Stomach (tissue), 9 donors: Measurements from ENCODE around the gene SVIL. TPM values are rescaled to one million over a fixed set of nuclear protein-coding genes. Genes with fewer than 3 reads are reported as not detected.

Experiments
- DNase-seq, 2 donors: peaks; one replicate each; pipeline versions ENCODE4 v3.0.0 to v3.0.0-alpha.2; 2013 to 2019
- H3K27ac ChIP-seq, 5 donors: fragments of 200-600 bp in 4 of 5; sonication (generic) in 4 of 5; one replicate each; pipeline ENCODE4 v1.5.1; 2013 to 2019; ENCODE audit warnings: mild to moderate bottlenecking in 1 of 5, moderate library complexity in 1 of 5
- H3K27me3 ChIP-seq, 3 donors: fragments of 200-600 bp; sonication (generic); one replicate each; pipeline ENCODE4 v1.5.1; 2017 to 2019; ENCODE audit warnings: mixed run types in 1 of 3
- H3K36me3 ChIP-seq, 4 donors: fragments of 200-600 bp; sonication (generic); 1 replicate in 3 of 4; 2 replicates in 1 of 4; pipeline ENCODE4 v1.5.1; 2016 to 2019
- H3K4me1 ChIP-seq, 4 donors: fragments of 200-600 bp; sonication (generic); one replicate each; pipeline ENCODE4 v1.5.1; 2016 to 2019
- H3K4me3 ChIP-seq, 4 donors: fragments of 200-600 bp; sonication (generic) in 3 of 4; one replicate each; pipeline ENCODE4 v1.5.1; 2016 to 2019; ENCODE audit warnings: mild to moderate bottlenecking in 1 of 4
- H3K9me3 ChIP-seq, 4 donors: fragments of 200-600 bp; sonication (generic); one replicate each; pipeline ENCODE4 v1.5.1; 2016 to 2019
- CTCF ChIP-seq, 7 experiments: fragments of 450-650 bp in 4 of 7; fragments of 200-600 bp in 3 of 7; sonication (generic) in 3 of 7; IDR thresholded peaks; one replicate each; pipeline ENCODE4 v1.5.1; 2016 to 2019; ENCODE audit warnings: antibody characterized with exemption in 7 of 7, control low read depth in 2 of 7, mild to moderate bottlenecking in 1 of 7
- EP300 ChIP-seq: sonication (generic); formaldehyde crosslinking; IDR thresholded peaks from one replicate; pipeline ENCODE4 v1.6.1; 2017; ENCODE audit warnings: antibody characterized with exemption
- POLR2A ChIP-seq, 4 donors: fragments of 450-650 bp; IDR thresholded peaks; one replicate each; pipeline ENCODE4 v1.6.1; 2016; ENCODE audit warnings: antibody characterized with exemption in 4 of 4, control low read depth in 2 of 4, mild to moderate bottlenecking in 1 of 4, moderate library complexity in 1 of 4
- POLR2AphosphoS5 ChIP-seq, 3 donors: sonication (generic); formaldehyde crosslinking; IDR thresholded peaks; one replicate each; pipeline ENCODE4 v1.6.1; 2016; ENCODE audit warnings: antibody characterized with exemption in 3 of 3
- WGBS, 5 donors: extraction: QIAGEN DNeasy Blood & Tissue Kit in 3 of 5; methylation state at CpG; one replicate each; pipeline versions ENCODE4 v1.1.5 to v1.1.7; 2013 to 2018; 5-methylcytosine and 5-hydroxymethylcytosine counted together
- intact Hi-C: fragments of 100-400 bp; cut with DNase I; formaldehyde crosslinking; loops from one replicate; pipeline ENCODE4 v1.15.1; 2023; ENCODE audit warnings: low total_unique reads
- polyA plus RNA-seq, 3 donors: library from polyadenylated mRNA; stranded (reverse); fragments of 200-250 nt; gene quantifications; one replicate each; pipeline ENCODE4 v1.2.3, GENCODE V29; 2013
- total RNA-seq, 5 donors: library from RNA; depleted of rRNA; stranded (reverse); fragments of >200 nt; gene quantifications; one replicate each; pipeline versions ENCODE4 v1.1.0 to v1.2.3, GENCODE V29; 2014 to 2016
- donor health status: healthy with polysubstance abuse.
- donor health status: Bipolar disorder and iron deficiency.
- donor health status: healthy.

The SVIL gene
- total and polyA plus RNA-seq, 8 donors: 6.8 to 400 (median 112) TPM

GRCh38 chr10:29437871-29438270 is 196.9 kb downstream of the SVIL start:
- Histone ChIP-seq H3K9me3 (peaks cover 0 to 31% (median 23%) of the 10 kb centered on the region in 4 donors), H3K4me1 (peaks cover 0 to 4% (median 2%) of the 10 kb centered on the region in 4 donors), H3K27ac (no peak overlapping the region), H3K4me3 (no peak overlapping the region), H3K27me3 (no peaks in the 10 kb centered on the region), H3K36me3 (peaks cover 0 to 14% (median 4%) of the 10 kb centered on the region in 4 donors)
- no peak for DNase-seq
- 90 to 100% (median 100%) methylated on average over 2 of the region's 2 CpGs for WGBS, 5 donors
- no peak for TF ChIP-seq POLR2AphosphoS5 (IDR thresholded peaks at IDR 0.05)
- TF ChIP-seq EP300: no peak
- TF ChIP-seq POLR2A (IDR thresholded peaks at IDR 0.05): no peak
- TF ChIP-seq CTCF (IDR thresholded peaks at IDR 0.05): no peak
- intact Hi-C loops: no loop called here

GRCh38 chr10:29435809-29436501 is 198.8 kb downstream of the SVIL start:
- Histone ChIP-seq H3K27ac (no peak overlapping the region), H3K36me3 (peaks cover 0 to 14% (median 4%) of the 10 kb centered on the region in 4 donors), H3K27me3 (no peaks in the 10 kb centered on the region), H3K9me3 (peaks cover 0 to 31% (median 23%) of the 10 kb centered on the region in 4 donors), H3K4me3 (no peak overlapping the region), H3K4me1 (peaks cover 0 to 6% (median 0%) of the 10 kb centered on the region in 4 donors)
- intact Hi-C loops: no loop called here
- WGBS, 5 donors: 76 to 92% (median 85%) methylated on average over 6 of the region's 6 CpGs
- TF ChIP-seq POLR2A (IDR thresholded peaks at IDR 0.05): no peak
- TF ChIP-seq POLR2AphosphoS5 (IDR thresholded peaks at IDR 0.05): no peak
- TF ChIP-seq CTCF (IDR thresholded peaks at IDR 0.05): no peak
- no peak for TF ChIP-seq EP300
- no peak for DNase-seq

DNA sequence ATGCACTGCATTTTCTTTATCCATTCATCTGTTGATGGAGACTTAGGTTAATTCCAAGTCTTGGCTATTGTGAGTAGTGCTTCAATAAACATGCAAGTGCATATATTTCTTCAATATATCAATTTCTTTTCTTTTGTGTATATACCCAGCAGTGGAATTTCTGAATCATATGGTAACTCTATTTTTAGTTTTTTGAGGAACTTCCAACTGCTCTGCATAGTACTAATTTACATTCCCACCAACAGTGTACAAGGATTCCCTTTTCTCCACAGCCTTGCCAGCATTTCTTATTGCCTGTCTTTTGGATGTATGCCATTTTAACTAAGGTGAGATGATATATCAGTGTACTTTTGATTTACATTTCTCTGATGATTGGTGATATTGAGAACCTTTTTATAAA is 200.7 kb downstream of the SVIL start:
- Histone ChIP-seq H3K9me3 (peaks cover 0 to 28% (median 20%) of the 10 kb centered on the region in 4 donors), H3K4me1 (peaks cover 0 to 6% (median 0%) of the 10 kb centered on the region in 4 donors), H3K4me3 (no peak overlapping the region), H3K27ac (no peak overlapping the region), H3K36me3 (peaks cover 0 to 10% (median 4%) of the 10 kb centered on the region in 4 donors), H3K27me3 (no peaks in the 10 kb centered on the region)
- intact Hi-C loops: no loop called here
- TF ChIP-seq POLR2AphosphoS5 (IDR thresholded peaks at IDR 0.05) (no peak), EP300 (no peak), POLR2A (IDR thresholded peaks at IDR 0.05) (no peak), CTCF (IDR thresholded peaks at IDR 0.05) (no peak)
- no peak for DNase-seq

GRCh38 chr10:29431711-29432110 is 203.1 kb downstream of the SVIL start:
- DNase-seq: no peak
- no peak overlapping the region for H3K4me3 ChIP-seq
- WGBS, 5 donors: 84 to 91% (median 90%) methylated on average over 1 of the region's 1 CpG
- no peaks in the 10 kb centered on the region for H3K27me3 ChIP-seq
- intact Hi-C loops: no loop called here
- no peak overlapping the region for H3K27ac ChIP-seq
- no peak for TF ChIP-seq EP300
- no peak for TF ChIP-seq POLR2A (IDR thresholded peaks at IDR 0.05)
- TF ChIP-seq POLR2AphosphoS5 (IDR thresholded peaks at IDR 0.05): no peak
- TF ChIP-seq CTCF (IDR thresholded peaks at IDR 0.05): no peak
- H3K36me3 ChIP-seq: peaks cover 0 to 13% (median 5%) of the 10 kb centered on the region in 4 donors
- peaks cover 0 to 7% (median 2%) of the 10 kb centered on the region in 4 donors for H3K9me3 ChIP-seq
- peaks cover 0 to 10% (median 3%) of the 10 kb centered on the region in 4 donors for H3K4me1 ChIP-seq
